ENCODE measurements around the gene SLC6A13.
"Not testable (repeated sequence)": the region's sequence is repeated elsewhere in the genome, so short reads cannot be mapped to it uniquely, and the experiment has no call there.

Gene SLC6A13

DNA sequence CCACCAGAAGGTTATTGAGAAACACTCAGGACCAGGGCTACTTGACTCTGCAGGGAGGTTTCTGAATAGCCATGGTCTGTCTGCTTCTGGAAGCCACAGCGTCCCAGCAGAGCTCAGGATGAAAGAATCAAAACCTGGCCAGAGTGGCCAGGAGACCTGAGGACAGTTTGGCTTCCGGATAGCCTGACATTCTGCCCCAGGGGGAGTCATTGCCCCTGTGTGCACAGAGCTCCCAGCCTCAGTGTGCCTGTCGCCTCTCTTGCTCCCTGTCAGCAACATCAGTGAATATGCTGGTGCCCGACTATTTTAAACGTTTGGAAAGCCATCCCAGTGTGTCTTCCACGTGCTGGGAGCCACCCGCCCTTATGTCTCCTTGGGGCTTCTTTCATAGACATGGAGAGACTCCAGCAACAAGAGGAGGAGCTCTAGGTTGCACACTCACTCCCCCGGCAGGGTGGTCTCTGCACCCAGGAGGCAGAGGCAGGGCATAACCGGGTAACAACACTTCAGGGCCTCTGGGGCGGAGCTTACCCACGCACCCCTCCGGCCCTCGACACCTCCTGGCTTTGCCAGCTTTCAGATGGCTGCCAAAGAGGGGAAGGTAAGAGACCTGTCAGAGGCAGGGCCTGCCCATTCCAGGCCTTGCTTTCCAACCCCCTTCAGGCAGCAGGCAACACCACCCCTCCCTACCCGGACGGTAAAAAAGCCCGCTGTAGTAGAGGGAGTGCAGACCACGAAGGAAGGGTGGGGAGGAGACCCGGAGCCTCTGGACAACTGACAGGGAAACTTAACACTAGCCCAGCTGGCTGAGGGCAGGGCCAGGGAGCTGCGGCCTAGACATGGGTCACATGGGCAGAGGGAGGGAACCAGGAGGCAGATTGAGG lies 29.7 kb downstream of the SLC6A13 start:
- DNase-seq: peak; percentile 73

DNA sequence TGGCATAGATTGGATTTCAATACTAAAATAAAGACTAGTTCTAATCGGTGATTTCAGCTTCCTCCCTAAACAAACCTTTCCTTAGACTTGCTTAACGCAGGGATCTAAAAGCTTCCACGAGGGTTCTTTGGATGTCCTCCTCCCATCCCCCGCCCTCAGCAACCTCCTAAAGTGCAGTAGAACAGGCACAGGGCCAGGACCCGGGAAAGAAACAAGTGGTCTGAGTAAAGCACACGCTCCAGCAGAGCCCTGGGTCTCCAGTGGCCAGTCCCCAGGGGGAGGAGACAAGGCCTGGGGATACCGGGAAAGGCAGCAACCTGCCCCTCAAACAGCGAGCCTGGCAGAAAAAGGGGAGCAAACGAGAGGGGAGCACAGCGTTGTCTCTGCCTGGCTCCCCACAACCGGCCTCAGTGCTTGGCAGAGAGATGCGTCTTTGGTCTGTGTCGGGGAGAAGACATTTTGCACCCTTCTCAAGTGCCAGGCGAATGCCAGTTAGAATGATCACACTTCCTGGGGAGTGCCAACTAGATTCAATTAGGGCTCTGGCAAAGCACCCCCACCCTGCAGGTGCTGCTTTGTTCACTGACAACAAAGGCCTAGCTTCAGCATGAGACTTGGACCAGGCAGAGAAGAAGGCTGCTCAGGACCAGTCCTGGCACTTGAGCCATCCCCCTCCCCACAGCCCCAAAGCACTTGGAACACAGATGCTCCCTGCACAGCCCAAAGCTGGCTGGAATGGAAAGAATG lies 31.5 kb downstream of the SLC6A13 start:
- DNase-seq: peak; percentile 93

DNA sequence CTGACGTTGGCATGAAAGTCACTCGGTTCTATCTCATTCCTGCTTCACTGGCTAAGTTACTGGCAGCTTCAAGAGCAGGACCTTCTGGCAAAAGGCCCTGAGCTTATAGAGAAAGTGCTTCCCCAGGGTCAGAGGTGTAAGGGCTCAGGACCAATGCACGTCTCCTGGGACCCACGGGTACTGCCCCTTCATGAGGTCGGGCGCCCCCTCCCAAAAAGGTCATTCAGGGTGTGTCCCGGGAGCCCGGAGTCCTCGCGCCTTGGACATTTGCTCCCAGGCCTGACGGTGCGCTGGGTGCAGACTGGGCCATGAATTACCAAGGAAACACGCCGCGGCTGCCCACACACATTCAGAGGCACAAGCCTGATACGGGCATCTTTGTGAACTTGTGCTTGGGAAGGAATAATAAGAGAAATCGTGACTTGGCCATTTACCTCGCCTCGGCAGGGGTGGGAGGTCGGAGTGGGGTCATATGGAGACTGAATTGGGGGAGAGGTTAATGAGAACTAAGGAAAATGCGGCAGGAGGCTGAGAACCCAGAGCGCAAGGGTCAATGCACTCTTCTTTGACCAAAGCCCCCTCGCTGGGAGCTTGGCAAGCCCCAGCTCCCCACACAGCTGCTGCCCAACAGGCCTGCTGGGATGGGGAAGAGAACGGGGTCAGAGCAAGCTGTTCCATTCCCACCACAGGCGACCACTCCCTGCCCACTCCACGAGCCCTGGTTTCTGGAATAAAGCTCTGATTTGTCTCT lies 33.0 kb downstream of the SLC6A13 start:
- peak; percentile 40 for DNase-seq

DNA sequence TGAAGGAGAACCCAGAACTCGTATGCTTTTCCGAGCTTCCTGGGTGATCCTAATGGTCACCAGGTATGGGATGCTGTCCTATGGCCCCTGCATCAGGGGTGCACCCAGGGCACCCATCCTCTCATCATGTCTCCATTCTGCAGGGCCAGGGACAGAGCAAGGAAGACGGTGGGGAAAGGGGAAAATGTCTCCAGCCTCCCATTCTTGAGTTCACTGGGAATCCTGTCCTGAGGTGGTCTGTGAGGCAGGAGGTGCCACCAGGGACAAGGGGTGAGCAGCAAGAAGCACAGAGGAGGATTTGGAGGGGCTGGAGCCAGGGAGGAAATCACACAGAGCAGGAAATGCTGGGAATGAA lies 33.8 kb downstream of the SLC6A13 start:
- DNase-seq: no peak

DNA sequence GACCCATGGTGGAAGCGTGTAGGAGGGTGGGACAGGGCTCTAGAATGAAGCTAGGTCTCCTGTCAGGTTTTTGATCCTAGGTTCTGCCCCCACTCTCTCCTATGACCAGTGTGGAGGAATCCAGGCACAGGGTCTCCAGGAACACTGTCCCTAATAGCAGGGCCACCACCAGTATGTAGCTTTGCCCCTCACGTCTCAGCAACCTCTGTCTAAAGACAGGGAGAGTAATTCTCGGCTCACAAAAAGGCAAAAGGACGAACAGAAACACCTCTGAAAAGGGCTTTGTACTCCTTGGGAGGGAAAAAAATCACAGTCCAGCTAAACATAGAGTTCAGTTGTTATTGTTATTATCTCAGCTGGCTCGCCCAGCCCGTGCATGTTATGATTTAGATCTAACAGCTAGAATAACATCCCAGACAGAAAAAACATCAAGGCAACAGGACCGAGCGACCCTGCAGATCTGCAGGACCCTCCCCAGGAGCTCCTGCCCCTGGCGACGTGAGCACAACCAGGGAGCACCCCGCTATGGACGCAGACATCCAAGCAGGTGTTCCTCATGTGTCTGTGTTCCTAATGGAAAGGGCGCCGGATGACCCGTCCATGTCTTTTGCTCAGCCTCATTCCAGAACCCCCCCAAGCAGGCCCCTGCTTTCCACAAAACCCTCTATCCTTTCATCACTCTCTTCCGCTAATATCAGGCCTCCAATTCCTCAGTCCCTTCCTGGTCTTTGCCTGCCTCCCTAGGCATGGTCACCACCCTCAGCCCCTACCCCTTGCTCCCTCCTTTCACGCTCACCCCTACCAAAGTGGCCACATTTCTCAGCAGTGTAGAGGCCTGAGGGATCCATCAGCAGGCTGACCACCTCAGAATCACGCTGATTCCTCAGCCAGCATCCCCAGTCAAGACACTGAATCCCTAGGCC lies 34.5 kb downstream of the SLC6A13 start:
- DNase-seq: no peak

DNA sequence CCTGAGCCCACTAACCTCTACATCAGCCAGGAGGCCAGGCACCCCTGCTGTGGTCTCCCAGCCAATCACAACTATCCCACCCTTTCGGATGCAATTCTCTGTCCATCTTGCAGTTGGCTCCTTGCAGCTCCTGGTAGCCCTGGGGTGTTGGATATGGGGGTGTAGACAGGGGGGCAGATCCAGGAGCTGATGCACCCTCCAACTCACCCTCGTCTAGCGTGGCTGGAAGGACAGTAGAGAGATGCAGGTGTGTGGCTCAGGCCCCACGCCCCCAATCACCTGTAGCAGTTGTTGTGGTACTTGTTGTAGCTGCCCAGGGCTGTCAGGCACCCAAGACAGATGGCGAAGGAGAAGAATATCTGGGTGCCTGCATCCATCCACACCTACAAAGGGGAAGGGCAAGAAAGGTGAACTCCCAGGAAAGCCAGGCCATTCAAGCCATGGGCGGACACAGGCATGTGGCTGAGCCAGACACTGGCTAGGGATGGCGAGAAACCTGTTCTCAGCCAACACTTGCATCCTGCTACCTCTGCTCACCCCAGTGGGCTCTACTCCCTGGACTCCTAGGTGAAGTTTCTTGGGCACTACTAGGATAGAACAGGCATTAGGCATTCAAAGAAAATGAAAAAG lies 35.2 kb downstream of the SLC6A13 start:
- no peak for DNase-seq

DNA sequence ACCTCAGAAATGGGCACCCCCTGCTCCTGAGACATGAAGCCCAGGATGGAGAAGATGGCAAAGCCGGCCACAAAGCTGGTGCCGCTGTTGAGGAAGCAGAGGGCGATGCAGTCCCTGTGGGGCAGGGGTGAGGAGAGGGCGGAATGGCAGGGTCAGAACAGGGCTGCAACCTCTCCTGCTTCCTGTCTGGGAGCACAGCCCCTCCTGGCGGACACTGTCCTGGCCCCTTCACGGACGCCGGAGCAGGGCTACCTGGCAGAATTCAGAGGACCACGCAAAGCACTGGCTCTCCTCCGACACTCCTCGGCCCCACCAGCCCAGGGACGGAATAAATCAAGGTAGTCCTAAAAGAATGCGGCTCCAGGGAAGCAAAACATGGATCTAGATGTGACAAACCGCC lies 36.2 kb downstream of the SLC6A13 start:
- DNase-seq: no peak

DNA sequence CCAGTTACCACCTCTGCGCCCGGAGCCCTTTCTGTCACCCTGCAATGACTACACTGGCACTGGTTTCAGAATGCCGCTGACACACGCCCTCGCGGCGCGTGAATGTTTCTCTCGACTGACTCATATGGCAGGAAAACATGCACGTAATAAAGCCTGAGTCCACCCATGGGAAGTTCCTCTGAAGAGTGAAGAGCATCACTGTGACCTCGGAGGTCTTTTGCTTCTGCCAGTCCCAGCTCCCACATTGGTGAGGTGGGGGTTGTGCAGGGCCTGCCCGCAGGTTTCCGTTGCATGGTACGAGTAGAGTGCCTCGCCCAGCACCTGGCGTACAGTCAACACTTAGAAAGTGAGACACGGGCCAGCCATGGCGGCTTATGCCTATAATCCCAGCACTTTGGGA lies 37.6 kb downstream of the SLC6A13 start:
- DNase-seq: no peak

DNA sequence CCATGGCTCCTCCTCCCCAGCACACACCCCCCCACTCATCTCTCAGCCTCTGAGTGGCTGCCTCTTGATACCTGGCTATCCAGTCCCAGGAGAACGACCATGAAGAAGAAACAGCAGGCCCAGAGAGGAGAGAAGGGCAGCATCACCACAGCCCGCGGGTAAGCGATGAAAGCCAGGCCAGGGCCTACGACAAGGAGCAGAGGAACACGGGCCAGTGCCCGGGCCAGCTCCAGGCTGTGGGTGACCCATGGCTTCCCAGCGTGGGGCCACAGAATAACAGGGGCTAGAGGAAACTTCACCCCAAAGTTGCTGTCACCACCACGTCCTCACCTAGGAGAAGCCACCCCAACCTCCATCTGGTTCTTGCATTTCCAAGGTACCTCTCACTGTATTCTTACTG lies 38.3 kb downstream of the SLC6A13 start:
- DNase-seq: no peak

DNA sequence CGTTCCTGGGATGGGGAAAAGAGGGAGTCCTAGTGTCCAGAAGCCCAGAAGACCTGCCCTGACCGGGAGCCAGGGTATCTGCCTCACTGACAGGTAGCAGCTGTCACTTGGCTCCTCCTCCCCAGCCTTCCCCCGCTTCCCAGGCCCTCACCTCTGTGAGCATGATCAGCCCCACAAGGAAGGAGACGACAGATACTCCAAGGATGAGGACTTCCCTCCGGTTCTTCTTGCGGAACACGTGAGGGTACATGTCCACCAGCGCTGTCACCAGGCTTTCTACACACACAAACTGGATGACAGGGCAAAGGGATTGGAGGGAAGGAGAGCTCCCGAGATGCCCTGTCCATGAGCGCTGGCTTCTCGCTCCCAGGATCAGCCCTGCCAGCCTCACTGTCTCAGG lies 38.8 kb downstream of the SLC6A13 start:
- DNase-seq: no peak

DNA sequence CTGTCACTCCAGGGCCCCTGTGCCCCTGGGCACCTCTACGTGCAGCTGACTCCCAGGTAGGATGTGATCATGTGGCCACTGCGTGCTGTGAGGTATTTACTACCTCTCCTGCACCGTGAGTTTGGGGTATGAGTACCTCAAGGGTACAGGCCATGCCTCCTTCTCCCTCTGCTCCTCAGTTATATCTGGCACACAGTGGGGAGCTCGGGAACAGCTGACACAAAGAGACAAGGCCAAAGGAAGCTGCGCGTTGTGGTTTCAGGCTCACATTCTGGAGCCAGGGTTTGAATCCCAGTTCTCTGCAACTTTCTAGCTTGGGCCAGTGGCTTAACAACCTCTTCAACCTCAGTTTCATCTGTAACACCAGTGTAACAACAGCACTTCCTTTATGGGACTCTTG lies 40.9 kb downstream of the SLC6A13 start:
- DNase-seq: no peak

DNA sequence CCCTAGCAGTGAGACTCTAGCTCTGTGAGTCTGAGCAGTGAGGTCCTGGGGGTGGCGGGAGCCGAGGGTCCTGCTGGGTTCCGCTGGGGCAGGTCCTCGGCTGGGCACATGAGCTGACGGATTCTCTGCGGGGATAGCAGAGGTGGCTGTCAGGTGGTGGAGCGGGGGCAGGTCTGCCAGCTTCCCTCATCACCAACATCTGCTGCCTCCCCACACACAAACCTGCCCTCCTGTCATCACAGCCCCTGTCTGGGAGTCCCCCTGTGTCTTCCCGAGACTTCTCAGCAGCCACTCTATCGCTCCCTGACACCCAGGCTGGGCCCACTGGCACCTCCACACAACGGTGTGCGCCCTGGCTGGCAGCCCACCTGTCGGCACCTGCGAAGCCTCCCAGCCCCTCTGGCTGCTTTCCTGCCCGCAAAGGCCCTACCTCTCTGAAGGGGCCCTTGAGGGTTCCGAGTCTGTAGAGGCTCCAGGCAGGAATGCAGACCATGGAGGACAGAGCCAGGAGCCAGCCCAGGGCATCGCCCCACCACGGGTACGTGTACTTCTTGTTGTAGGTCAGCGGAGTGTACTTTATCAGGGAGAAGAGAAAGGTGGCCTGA lies 41.6 kb downstream of the SLC6A13 start:
- DNase-seq: no peak

DNA sequence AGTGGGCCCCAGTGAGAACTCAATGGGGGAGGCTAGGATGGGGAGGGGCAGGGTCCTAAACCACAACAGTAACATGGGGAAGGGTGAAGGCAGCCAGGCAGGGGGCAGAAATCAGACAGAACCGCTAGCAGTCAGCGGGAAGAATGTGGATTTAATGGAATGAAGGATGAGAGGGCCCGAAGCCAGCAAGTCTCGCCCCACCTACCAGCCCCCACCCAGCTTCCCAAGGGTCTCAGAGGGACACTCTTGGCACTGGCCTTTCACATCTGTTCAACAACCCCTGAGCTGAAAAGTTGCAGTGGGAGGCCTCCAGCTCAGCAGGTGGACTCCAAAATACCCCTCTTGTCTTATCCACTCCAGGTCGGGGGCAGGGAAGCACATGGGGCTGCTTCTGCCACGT lies 42.1 kb downstream of the SLC6A13 start:
- DNase-seq: no peak

DNA sequence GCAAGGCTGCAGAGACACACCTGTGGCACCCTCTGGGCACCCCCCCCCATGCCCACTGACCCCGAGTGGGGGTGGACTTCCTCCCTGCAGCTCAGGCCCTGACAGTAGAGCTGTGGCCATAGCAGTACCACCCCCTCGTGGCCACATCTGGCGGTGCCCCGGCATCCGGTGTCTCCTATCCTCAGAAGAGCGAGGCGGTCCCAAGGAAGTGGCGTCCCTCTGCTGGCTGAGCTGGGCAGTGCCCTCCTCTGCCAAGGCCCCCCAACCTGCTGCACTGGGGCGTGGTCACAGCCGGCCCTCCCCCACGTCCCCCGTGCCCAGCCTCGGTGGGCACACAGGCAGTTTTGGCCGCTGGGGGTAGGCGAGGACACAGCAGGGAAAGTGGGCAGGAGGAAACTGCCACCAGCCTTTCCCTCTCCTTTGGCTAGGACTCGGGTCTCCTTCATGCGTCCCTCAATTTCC lies 42.7 kb downstream of the SLC6A13 start:
- peak; percentile 71 for DNase-seq

DNA sequence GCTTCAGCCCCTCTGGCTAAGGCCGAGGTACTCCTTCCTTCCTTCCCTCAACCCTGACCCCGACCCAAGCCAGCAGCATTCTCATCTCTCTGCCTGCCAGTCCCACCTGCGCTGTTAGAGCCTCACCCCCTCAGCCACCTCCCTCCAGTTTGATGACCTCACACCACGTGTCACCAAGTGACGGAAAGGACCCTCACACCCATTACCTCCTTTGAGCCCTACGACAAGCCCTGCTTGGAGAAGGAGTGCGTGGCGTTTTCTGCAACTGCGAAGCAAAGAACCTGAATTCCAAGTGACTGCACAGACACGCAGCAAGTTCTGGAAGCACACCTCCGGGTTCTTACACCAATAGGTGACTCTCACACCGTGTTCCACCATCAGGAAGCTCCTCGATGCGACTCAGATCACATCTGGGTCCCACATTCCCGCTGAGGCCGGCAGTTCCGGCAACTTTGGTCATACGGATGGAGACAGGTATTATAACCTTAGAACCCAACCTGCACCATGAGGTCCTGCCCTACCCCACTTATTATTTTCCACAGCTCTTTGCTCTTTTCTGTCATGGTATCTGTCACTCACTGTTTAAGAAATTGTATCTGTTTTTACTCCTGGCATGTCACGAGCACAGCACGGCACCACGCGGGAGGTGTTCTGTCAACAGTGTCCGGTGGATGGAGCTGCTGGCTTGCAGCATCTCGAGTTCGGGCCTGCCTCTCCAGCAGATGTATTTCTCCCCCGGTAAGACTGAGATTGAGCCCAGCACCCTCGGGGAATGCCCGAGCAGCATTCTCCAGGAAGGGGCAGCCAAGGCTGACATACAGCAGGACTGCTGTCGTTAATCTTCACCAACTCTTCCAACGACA lies 43.7 kb downstream of the SLC6A13 start:
- DNase-seq: no peak

DNA sequence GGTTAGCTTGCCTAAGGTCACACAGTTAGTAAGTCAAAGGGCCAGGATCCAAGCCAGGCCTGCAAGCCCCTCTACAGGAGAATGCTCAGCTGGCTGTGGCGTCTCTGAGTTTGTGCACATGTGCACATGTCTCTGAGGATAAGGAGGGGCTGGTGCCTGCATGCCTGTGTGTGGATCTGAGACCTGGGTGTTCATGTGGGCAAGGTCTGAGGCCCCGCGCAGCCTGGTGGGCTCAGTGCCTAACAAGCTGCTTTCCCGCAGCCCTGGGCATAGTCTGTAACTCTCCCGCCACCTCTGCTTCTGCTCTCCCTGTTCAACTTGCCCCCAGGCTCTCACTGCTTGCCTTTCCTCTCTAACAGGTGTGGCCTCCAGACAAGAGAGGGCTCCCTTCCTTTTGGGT lies 44.4 kb downstream of the SLC6A13 start:
- DNase-seq: no peak

DNA sequence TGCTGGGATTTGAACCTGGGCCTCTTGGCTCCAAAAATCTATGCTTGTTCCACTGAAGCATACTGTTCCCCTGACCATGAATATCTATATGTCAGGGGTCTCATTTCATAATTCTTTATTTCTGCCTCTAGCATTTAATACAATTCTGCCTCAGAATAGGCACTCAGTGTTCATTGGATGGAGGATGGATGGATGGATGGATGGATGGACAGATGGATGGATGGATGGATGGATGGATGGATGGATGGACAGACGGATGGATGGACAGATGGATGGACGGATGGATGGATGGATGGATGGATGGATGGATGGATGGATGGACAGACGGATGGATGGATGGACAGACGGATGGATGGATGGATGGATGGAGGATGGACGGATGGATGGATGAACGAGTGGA lies 45.6 kb downstream of the SLC6A13 start:
- not testable (repeated sequence) for DNase-seq

DNA sequence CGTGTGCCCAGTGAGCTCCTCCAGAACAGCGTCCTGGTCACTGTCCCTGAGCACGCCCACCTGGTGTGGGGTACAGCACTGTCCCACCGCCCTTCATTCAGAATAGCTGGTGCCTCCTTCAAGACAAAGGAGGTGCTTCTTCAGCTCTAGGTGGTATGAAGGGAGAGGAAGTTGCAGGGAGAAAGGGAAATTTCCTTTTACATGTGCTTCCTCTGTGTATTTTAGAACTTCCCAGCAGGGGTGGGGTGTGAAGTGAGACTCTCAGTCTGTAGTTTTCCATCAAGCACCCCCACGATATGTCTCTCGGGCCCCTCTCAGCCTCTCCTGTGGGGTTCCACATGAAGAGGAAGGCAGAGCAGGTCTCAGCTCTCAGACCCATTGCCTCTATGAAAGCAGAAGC lies 47.5 kb downstream of the SLC6A13 start:
- no peak for DNase-seq

DNA sequence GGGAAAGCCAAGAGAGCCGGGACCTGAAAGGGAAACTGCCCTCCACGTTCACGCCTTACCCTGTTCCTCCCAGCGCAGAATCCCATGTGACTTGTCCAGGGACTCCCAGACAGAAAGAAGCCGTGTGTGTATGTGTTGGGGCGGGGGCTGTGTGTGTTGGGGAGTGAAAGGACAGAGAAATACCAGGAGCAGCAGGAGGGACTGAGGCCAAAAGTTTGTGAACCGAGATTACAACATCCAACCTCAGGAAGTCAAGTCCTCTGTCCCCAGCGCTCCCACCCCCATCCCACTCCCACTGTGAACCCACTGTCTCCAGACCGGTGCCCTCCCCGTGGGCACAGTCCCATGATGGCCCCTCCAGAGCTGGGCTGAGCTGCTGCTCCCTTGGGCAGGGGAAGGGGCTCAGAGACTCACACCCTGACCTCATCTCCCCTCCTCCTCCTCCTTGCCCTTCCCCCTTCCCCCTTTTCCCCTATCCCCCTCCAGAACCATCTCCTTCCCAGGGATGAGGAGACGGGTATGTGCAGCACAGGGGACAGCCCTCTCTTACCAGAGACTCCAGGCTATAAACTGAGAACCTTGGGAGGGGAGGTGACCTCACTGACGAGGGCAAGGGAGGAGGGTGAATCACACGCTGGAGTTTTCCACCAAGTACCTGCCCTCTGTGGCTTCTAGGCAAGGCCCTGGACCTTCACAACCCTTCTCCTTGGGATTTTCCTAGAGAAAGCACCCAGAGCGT lies 48.5 kb downstream of the SLC6A13 start, which contains the start of gene SLC6A12:
Gene SLC6A12 (minus strand): TSS at position 155 of the 739 bp plus-strand sequence. CDS start 4,171 bp downstream, outside the sequence.
- no peak for DNase-seq

DNA sequence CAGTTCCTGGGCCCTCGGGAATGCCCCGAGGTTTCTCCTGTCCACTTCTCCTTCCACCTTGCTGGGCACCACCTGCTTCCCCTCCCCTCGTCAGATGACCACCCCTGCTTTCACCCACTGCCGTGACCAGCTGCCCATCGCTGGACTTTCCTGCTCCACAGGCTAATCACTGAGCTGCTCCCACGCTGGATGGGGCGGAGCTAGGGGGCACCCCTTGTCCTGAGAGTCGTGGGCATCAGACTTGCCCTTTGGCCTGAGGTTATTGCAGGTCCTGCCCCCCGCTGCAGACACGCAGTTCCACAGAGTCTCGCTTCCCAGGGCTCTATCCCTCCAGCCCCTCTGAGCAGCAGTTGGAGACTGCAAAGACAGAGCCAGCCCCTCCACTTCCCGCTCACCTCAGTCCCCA lies 49.1 kb downstream of the SLC6A13 start:
- no peak for DNase-seq
